GM23338 (cell line): ENCODE data around the gene DNTTIP2. TPM values are rescaled to one million over a fixed set of nuclear protein-coding genes. Genes with fewer than 3 reads are reported as not detected.

Experiments used
- ATAC-seq: fragments of 200-7000 bp; cut with Tn5 transposase; 3 replicates; pipeline ENCODE4 v1.9.1; 2020
- DNase-seq: peaks from one replicate; pipeline ENCODE4 v3.0.0-alpha.2; 2015; ENCODE audit warnings: low spot score
- H2AFZ ChIP-seq: fragments of 200-600 bp; sonication (generic); 2 replicates; pipeline ENCODE4 v1.8.0; 2016; ENCODE audit warnings: antibody characterized with exemption, mild to moderate bottlenecking, moderate library complexity
- H3F3A ChIP-seq: fragments of 200-600 bp; sonication (generic); replicated peaks from 2 replicates; pipeline ENCODE4 v1.8.0; 2017; ENCODE audit warnings: antibody characterized with exemption, mixed run types, low read depth
- H3K27ac ChIP-seq: fragments of 200-600 bp; sonication (generic); 2 replicates; pipeline ENCODE4 v1.6.1; 2016; ENCODE audit warnings: low read depth
- H3K27me3 ChIP-seq: fragments of 200-600 bp; sonication (generic); 2 replicates; pipeline ENCODE4 v1.8.0; 2016; ENCODE audit warnings: mild to moderate bottlenecking, mixed run types, moderate library complexity; ENCODE audit not compliant: insufficient read depth
- H3K36me3 ChIP-seq: fragments of 200-600 bp; sonication (generic); 2 replicates; pipeline ENCODE4 v1.8.0; 2016; ENCODE audit warnings: mild to moderate bottlenecking; ENCODE audit not compliant: insufficient read depth
- H3K4me1 ChIP-seq: fragments of 200-600 bp; sonication (generic); 2 replicates; pipeline ENCODE4 v1.8.0; 2016; ENCODE audit warnings: mild to moderate bottlenecking, moderate library complexity; ENCODE audit not compliant: insufficient read depth
- H3K4me2 ChIP-seq: fragments of 200-600 bp; sonication (generic); 2 replicates; pipeline ENCODE4 v1.7.1; 2017; ENCODE audit warnings: mixed run types
- H3K4me3 ChIP-seq: fragments of 200-600 bp; sonication (generic); 2 replicates; pipeline ENCODE4 v1.6.1; 2016; ENCODE audit warnings: mixed run types
- H3K79me2 ChIP-seq: fragments of 200-600 bp; sonication (generic); replicated peaks from 2 replicates; pipeline ENCODE4 v1.8.0; 2017; ENCODE audit warnings: mild to moderate bottlenecking; ENCODE audit not compliant: insufficient read depth
- H3K9me2 ChIP-seq: fragments of 200-600 bp; sonication (generic); 2 replicates; pipeline ENCODE4 v1.8.0; 2017; ENCODE audit not compliant: insufficient read depth
- H4K20me1 ChIP-seq: fragments of 200-600 bp; sonication (generic); replicated peaks from 2 replicates; pipeline ENCODE4 v1.8.0; 2017; ENCODE audit warnings: mild to moderate bottlenecking; ENCODE audit not compliant: insufficient read depth
- H3K27ac Mint-ChIP-seq: 2 replicates; pipeline ENCODE4 v1.8.0; 2020; ENCODE audit warnings: inconsistent platforms, mild to moderate bottlenecking, moderate library complexity, mixed read lengths
- H3K27me3 Mint-ChIP-seq: 3 replicates; pipeline ENCODE4 v1.8.0; 2022; ENCODE audit warnings: low read depth, mild to moderate bottlenecking, moderate library complexity, mixed read lengths, inconsistent platforms; ENCODE audit not compliant: insufficient read depth, poor library complexity
- H3K36me3 Mint-ChIP-seq: 3 replicates; pipeline ENCODE4 v1.8.0; 2021; ENCODE audit warnings: low read depth, mild to moderate bottlenecking, inconsistent platforms, moderate library complexity, mixed read lengths
- H3K4me1 Mint-ChIP-seq: 3 replicates; pipeline ENCODE4 v1.8.0; 2020; ENCODE audit warnings: mild to moderate bottlenecking, inconsistent platforms, mixed read lengths
- H3K4me3 Mint-ChIP-seq: 3 replicates; pipeline ENCODE4 v1.8.0; 2021; ENCODE audit warnings: moderate library complexity, mild to moderate bottlenecking, inconsistent platforms, mixed read lengths
- H3K9me3 Mint-ChIP-seq: 3 replicates; pipeline ENCODE4 v1.8.0; 2020; ENCODE audit warnings: moderate library complexity, mild to moderate bottlenecking, inconsistent platforms, mixed read lengths
- CREB1 ChIP-seq: fragments of 250-450 bp; sonication (Bioruptor Pico); IDR thresholded peaks from 2 replicates; pipeline ENCODE4 v1.5.0; 2020; ENCODE audit warnings: low read depth, mild to moderate bottlenecking, moderate library complexity
- EZH2 ChIP-seq: fragments of 200-600 bp; sonication (generic); IDR thresholded peaks from one replicate; pipeline ENCODE4 v1.8.0; 2017; ENCODE audit warnings: antibody characterized with exemption, mild to moderate bottlenecking, low read depth; ENCODE audit not compliant: unreplicated experiment
- JUNB ChIP-seq: IDR thresholded peaks from one replicate; pipeline ENCODE4 v1.6.1; 2016; ENCODE audit warnings: antibody characterized with exemption; ENCODE audit not compliant: unreplicated experiment
- NANOG ChIP-seq: IDR thresholded peaks from 2 replicates; pipeline ENCODE4 v1.6.1; 2016; ENCODE audit warnings: antibody characterized with exemption, borderline replicate concordance
- POLR2AphosphoS5 ChIP-seq: IDR thresholded peaks from 2 replicates; pipeline ENCODE4 v1.6.1; 2016; ENCODE audit warnings: antibody characterized with exemption, low read depth
- STAT1 ChIP-seq: IDR thresholded peaks from one replicate; pipeline ENCODE4 v1.6.1; 2016; ENCODE audit warnings: antibody characterized with exemption; ENCODE audit not compliant: unreplicated experiment
- ZNF114 ChIP-seq: fragments of 250-450 bp; sonication (Bioruptor Pico); IDR thresholded peaks from 2 replicates; pipeline ENCODE4 v1.5.0; 2020; ENCODE audit warnings: mild to moderate bottlenecking, moderate library complexity
- ZNF331 ChIP-seq: fragments of 250-450 bp; sonication (Bioruptor Pico); IDR thresholded peaks from 2 replicates; pipeline ENCODE4 v1.5.0; 2020; ENCODE audit warnings: low read depth, mild to moderate bottlenecking, moderate library complexity
- polyA plus RNA-seq: library from polyadenylated mRNA; unstranded; fragments of >200 nt; fragmentation: Nextera tagmentation; extraction: Ambion mirVana; gene quantifications from 2 replicates; pipeline ENCODE4 v1.2.1, GENCODE V29; 2016
- total RNA-seq: library from RNA; depleted of rRNA; stranded (reverse); fragments of >200 nt; shearing (Covaris generic); gene quantifications from 2 replicates; pipeline ENCODE4 v1.2.3, GENCODE V29; 2014
- TF ChIP-seq, protein P1 (sequence below): fragments of 250-450 bp; sonication (Bioruptor Pico); IDR thresholded peaks from 2 replicates; pipeline ENCODE4 v1.5.0; 2020; ENCODE audit warnings: mild to moderate bottlenecking, moderate library complexity
- TF ChIP-seq, protein P2 (sequence below): IDR thresholded peaks from 2 replicates; pipeline ENCODE4 v1.6.1; 2016; ENCODE audit warnings: antibody characterized with exemption

The DNTTIP2 gene
- total and polyA plus RNA-seq, 2 experiments from 2014 or later, result 48.1 to 91.3 TPM

DNA sequence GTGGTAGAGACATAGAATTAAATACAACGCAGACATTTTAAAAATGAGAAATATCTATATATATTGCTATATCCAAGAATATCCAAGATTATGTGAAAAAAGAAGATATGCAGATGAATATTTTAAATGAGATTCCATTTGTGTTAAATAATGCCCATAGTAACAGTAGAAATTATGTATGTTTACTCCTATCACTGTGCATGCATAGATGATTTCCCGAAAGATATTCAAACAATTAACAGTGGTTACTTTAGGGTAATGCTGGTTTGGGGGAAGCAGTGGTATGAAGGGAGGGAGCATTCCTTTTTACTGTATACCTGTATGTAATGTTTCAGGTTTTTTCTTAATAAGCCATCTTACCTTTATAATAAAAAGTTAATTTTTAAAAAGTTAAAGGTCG is 25.1 kb downstream of the DNTTIP2 start (continued):
- TF ChIP-seq ZNF331 (CRISPR knock-in tag) (no peak), EZH2 (no peak), NANOG (no peak)
- TF ChIP-seq, protein P1, sequence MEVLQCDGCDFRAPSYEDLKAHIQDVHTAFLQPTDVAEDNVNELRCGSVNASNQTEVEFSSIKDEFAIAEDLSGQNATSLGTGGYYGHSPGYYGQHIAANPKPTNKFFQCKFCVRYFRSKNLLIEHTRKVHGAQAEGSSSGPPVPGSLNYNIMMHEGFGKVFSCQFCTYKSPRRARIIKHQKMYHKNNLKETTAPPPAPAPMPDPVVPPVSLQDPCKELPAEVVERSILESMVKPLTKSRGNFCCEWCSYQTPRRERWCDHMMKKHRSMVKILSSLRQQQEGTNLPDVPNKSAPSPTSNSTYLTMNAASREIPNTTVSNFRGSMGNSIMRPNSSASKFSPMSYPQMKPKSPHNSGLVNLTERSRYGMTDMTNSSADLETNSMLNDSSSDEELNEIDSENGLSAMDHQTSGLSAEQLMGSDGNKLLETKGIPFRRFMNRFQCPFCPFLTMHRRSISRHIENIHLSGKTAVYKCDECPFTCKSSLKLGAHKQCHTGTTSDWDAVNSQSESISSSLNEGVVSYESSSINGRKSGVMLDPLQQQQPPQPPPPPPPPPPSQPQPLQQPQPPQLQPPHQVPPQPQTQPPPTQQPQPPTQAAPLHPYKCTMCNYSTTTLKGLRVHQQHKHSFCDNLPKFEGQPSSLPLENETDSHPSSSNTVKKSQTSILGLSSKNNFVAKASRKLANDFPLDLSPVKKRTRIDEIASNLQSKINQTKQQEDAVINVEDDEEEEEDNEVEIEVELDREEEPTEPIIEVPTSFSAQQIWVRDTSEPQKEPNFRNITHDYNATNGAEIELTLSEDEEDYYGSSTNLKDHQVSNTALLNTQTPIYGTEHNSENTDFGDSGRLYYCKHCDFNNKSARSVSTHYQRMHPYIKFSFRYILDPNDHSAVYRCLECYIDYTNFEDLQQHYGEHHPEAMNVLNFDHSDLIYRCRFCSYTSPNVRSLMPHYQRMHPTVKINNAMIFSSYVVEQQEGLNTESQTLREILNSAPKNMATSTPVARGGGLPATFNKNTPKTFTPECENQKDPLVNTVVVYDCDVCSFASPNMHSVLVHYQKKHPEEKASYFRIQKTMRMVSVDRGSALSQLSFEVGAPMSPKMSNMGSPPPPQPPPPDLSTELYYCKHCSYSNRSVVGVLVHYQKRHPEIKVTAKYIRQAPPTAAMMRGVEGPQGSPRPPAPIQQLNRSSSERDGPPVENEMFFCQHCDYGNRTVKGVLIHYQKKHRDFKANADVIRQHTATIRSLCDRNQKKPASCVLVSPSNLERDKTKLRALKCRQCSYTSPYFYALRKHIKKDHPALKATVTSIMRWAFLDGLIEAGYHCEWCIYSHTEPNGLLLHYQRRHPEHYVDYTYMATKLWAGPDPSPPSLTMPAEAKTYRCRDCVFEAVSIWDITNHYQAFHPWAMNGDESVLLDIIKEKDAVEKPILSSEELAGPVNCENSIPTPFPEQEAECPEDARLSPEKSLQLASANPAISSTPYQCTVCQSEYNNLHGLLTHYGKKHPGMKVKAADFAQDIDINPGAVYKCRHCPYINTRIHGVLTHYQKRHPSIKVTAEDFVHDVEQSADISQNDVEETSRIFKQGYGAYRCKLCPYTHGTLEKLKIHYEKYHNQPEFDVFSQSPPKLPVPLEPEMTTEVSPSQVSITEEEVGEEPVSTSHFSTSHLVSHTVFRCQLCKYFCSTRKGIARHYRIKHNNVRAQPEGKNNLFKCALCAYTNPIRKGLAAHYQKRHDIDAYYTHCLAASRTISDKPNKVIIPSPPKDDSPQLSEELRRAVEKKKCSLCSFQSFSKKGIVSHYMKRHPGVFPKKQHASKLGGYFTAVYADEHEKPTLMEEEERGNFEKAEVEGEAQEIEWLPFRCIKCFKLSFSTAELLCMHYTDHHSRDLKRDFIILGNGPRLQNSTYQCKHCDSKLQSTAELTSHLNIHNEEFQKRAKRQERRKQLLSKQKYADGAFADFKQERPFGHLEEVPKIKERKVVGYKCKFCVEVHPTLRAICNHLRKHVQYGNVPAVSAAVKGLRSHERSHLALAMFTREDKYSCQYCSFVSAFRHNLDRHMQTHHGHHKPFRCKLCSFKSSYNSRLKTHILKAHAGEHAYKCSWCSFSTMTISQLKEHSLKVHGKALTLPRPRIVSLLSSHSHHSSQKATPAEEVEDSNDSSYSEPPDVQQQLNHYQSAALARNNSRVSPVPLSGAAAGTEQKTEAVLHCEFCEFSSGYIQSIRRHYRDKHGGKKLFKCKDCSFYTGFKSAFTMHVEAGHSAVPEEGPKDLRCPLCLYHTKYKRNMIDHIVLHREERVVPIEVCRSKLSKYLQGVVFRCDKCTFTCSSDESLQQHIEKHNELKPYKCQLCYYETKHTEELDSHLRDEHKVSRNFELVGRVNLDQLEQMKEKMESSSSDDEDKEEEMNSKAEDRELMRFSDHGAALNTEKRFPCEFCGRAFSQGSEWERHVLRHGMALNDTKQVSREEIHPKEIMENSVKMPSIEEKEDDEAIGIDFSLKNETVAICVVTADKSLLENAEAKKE, result no peak

DNA sequence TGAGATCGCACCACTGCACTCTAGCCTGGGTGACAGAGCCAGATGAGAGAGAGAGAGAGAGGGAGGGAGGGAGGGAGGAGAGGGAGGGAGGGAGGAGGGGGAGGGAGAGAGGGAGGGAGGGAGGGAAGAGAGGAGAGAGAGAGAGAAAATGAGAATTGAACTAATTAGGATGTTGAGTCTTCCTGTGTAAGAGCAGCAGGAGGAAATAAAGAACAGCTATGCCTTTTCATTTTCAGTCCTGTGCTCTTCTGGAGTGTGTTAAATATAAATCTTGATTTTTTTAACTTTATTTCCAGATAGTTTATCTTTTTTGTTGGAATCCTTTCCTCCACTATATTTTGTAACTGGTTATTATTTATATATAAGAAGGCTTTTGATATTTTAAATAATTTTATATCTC is 27.1 kb downstream of the DNTTIP2 start:
- TF ChIP-seq CREB1 (CRISPR knock-in tag) (no peak), ZNF331 (CRISPR knock-in tag) (no peak), JUNB (no peak), POLR2AphosphoS5 (no peak), STAT1 (no peak), EZH2 (no peak), ZNF114 (CRISPR knock-in tag) (no peak)
- TF ChIP-seq, protein P2, sequence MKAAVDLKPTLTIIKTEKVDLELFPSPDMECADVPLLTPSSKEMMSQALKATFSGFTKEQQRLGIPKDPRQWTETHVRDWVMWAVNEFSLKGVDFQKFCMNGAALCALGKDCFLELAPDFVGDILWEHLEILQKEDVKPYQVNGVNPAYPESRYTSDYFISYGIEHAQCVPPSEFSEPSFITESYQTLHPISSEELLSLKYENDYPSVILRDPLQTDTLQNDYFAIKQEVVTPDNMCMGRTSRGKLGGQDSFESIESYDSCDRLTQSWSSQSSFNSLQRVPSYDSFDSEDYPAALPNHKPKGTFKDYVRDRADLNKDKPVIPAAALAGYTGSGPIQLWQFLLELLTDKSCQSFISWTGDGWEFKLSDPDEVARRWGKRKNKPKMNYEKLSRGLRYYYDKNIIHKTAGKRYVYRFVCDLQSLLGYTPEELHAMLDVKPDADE, result no peak
- Histone ChIP-seq H3K79me2 (no peaks in the 10 kb centered on the region), H3K4me3 (no peak overlapping the region), H3K9me2 (no peaks in the 10 kb centered on the region), H4K20me1 (no peaks in the 10 kb centered on the region), H3K4me1 (no peaks in the 10 kb centered on the region; the same call in 1 of the 2 replicates), H3K4me2 (no peak overlapping the region), H3K27ac (no peak overlapping the region), H3F3A (no peaks in the 10 kb centered on the region), H3K27me3 (no peaks in the 10 kb centered on the region), H2AFZ (no peak overlapping the region), H3K36me3 (no peaks in the 10 kb centered on the region)
- H3K27me3 Mint-ChIP-seq, result peaks cover 12% of the 10 kb centered on the region
- H3K9me3 Mint-ChIP-seq, result peaks cover 45% of the 10 kb centered on the region
- no peak overlapping the region for H3K27ac Mint-ChIP-seq
- H3K4me3 Mint-ChIP-seq, result no peak overlapping the region
- H3K4me1 Mint-ChIP-seq, result peaks cover 3% of the 10 kb centered on the region; the same call in 2 of the 3 replicates
- no peak for DNase-seq
- ATAC-seq, result no peak
- H3K36me3 Mint-ChIP-seq, result peaks cover 23% of the 10 kb centered on the region
